Activated CD4-positive, alpha-beta T cell treated with anti-CD3 and anti-CD28 coated beads, Interleukin-2, Interleukin-4, amounts not matched to agents 100 ng/mL and 50 ng/mL, durations not matched to agents 16 hours and 8 hours (primary cell): Measurements from ENCODE around the gene MCTP2.
"Not testable (repeated sequence)": the region's sequence is repeated elsewhere in the genome, so short reads cannot be mapped to it uniquely, and the experiment has no call there.

ENCODE experiments used
- DNase-seq: peaks from one replicate; pipeline ENCODE4 v3.0.0-alpha.2; 2020; ENCODE audit warnings: low spot score

Gene MCTP2

DNA sequence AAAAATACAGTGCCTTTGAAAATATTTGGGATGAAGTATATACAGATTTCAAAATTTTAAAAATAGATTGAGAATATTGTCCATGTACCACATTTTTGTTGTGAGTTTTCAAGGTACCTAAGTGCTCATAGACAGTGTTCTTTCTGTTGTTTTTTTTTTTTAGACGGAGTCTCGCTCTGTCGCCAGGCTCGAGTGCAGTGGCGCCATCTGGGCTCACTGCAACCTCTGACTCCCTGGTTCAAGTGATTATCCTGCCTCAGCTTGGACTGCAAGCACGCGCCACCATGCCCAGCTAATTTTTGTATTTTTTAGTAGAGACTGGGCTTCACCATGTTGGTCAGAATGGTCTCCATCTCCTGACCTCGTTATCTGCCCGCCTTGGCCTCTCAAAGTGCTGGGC is 223.9 kb downstream of the MCTP2 start:
- DNase-seq: no peak

DNA sequence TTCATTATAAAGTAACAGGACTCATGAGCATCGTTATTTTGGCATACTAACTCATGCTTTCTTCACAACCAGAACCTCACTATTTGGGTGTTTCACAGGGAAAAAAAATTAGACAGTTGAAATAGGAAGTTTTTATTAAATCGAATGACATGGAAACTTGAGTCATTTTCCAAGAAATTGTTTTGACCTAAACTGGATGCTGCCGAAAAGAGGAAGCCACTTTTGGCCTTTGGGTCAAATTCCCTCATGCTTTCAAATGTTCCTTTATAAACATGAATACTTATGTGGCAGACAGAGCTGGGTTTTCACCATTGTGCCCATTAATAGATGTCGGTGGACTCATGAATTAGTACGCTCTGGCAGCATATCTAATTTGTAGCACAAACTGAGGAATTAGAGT is 224.9 kb downstream of the MCTP2 start:
- no peak for DNase-seq

DNA sequence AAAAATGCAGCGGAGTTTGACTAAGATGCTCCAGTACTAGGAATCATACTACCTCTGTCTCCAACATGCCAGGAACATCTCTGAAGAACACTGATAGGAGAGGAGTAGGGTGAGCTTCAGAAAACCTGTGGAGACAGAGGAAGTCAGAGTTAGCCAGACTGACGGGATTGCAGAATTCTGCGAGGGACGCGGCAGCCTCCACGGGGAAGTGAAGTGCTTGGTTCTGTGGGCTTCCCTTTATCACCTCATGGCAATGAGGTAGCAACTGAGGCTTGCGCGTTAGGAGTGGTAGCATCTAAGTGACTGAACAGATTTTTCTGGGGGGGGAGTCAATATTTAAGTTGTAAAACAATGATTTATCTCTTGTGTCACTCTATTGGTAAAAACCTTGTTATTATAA is 226.3 kb downstream of the MCTP2 start:
- DNase-seq: no peak

DNA sequence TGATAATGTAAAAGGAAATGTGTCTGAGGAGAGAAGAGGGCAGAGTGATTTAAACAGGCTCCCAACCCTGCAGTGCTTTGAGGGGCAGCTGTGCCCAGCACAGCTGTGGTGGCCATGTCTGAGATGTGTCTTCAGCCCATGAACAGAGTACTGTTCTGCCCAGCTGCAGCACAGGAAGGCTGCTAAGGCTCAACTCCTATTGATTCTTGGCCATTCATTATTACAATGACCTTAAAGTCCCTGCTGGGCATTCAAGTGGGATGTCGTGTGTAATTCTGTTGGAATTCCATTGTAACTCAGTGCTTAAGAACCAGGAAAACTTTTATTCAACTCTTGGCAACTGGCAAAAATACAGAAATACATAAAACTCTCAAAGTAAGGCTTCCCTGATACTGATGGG is 229.3 kb downstream of the MCTP2 start:
- no peak for DNase-seq

DNA sequence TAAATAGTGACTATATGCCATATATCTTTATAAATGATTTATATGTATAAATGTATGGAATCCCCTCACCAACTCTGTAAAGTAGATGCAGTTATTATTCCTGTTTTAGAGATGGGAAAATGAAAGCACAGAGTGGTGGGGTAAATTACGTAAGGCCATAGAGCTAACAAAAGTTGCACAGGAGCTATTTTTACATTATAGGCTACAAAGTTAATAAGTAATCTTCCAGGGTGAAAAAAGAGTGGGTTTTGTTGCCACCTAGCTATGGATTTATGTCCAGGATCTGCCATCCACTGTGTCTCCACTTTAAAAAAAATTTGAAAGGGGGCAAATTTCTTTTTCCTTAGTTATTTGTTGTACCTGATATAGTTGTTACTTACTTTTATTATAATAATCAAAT is 235.7 kb downstream of the MCTP2 start:
- no peak for DNase-seq

DNA sequence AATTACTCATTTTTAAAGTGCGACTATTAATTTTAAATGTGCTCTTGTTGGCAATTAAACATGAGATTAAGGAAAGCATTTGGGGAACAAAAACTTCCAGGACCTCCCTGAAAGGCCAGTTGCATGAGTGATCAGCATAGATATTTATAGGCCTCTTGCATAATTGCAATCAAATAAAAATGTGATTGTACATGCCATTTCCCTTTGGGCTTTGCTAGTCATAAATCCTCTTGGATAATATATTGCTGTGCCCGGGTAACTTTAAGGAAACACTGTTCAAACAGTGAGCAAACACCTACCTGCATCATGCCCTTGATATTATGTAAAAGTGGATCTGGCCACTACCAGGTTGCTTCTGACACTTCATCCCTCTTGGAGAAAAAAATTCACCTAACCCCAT is 239.1 kb downstream of the MCTP2 start:
- DNase-seq: no peak

DNA sequence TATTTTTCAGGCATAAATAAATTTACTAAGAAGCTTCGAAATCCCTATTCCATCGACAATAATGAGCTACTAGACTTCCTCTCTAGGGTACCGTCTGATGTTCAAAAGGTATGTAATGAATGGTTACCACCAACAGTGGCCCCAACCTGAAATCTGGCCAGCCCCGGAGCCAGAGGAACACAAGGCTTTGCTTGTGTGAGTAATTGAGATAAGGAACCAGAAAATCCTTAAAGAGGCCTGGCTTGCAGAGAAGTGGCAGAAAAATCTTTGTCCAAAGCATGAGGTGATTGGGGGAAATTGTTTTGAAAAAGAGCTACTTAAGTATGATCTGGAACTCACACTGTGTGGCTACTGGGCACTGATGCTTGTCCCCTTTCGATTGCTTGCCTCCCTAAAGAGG is 245.3 kb downstream of the MCTP2 start:
- no peak for DNase-seq

DNA sequence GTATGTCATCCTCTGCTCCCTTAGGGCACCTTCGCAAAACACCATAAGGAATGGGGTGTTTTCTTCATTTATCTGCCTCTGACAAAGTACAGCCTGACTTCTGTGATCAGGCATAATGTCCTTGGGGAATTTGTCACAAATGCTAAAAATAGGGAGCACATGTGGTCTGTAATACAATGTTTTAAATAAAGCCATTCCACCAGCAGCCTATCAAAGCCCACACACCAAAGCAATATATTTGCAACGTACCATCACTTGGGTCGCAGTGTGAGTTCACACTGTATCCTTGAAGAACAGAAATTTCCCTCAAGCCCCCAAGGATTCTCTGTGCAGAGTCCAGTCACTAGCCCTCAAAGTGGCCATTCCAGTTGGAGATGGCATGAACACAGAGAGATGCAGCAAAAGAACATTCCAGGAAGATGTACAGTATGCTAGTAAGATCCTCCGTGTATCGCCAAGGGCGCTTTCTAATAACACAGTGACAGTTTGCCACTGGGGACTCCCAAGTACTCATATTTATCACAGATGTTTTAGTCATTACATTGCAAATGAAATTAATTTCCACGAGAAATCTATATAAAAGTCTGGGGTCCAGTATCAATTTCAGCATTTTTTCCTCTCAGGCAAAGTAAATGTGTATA is 246.7 kb downstream of the MCTP2 start:
- no peak for DNase-seq

DNA sequence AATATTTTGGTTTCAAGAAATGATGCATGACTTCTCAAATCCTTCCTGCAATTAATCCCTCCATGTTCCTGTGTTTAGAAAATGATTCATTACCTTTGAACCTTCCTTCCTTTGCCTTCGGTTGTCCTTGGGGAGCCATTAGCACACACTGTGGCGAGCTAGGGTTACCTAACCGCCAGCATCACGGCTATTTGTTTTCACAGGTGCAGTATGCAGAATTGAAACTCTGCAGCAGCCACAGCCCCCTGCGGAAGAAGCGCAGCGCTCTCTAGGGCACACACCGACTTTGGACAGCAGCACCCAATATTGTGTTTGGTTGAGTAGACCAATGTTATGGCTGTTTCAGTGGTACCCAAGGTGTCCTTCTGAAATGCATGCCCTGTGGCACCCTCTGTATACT is 247.4 kb downstream of the MCTP2 start:
- DNase-seq: no peak

DNA sequence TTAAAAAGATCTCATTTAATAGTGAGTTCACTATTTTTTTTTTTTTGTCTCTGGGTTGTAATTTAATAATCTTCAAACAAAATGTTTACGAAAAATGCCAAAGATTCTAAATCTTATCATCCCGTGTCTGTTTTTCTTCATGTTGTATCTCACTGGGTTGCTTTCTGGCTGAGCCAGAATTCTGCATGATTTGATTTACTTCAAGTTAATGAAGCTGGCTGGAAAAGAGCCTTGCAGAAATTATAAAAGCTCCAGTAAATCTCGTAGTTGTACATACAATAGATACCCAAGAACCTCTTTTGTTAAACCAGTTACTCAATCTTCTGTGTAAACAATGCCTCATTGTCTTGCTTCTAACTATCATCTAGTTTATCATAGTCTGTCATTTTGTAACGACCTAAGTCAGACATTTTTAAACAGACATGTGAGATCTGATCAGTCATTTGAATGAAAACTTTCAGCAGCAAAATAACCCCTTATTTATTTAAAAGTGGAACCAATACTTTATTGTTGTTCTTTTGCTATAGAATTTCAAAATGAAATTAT is 249.0 kb downstream of the MCTP2 start:
- DNase-seq: no peak

DNA sequence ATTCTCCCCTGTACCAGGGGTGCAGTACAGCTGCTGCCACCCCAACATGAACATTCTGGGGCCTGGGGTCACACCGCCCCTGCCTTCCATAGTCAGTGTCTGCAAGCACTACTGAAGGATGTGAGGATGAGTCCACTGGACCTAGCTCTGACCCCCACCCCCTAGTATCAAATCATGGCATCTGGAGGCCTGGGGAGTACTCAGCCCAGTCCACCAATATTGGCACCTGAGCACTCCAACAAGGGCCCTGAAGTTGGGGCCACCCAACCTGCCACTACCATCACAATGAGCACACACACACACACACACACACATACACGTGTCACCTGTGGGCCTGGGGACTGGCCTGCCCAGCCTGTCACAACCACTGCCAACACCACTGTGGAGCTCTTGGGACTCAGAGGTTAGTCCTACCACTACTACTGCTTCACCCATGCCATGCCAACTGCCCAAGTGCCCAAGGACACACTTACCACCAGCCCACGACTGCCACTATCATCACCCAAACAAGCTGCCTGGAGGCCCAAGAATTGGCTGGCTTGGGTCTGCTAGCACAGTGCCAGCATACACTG is 253.9 kb downstream of the MCTP2 start:
- DNase-seq: no peak

DNA sequence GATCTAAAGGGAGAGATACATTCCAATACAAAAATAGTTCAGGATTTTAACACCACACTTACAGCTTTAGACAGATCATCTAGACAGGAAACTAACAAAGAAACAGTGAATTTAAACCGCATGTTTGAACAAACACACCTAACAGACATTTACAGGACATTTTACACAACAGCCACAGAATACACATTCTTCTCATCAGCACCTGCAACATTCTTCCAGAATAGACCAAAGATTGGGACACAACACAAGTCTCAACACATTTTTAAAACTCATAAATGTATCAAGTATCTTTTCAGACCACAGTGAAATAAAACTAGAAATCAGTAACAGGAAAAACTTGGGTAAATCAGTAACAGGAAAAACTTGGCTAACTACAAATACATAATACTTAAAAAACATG is 256.3 kb downstream of the MCTP2 start:
- no peak for DNase-seq

DNA sequence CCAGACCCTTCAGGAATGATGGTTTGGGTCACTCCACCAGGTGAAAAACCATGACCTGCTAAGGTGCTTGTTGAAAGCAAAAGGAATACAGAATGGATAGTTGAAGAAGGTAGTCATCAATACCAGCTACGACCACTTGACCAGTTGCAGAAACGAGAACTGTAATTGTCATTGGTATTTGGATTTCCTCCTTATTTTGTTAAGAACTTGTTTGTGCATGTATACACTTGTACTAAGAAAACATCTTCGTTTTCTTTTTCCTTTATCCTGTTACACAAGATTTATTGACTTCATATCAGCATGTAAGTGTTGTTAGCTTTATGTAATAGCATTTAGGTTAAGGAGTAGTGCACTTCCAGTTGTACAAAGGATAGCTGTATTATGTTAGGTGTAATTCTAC is 261.8 kb downstream of the MCTP2 start:
- DNase-seq: no peak

DNA sequence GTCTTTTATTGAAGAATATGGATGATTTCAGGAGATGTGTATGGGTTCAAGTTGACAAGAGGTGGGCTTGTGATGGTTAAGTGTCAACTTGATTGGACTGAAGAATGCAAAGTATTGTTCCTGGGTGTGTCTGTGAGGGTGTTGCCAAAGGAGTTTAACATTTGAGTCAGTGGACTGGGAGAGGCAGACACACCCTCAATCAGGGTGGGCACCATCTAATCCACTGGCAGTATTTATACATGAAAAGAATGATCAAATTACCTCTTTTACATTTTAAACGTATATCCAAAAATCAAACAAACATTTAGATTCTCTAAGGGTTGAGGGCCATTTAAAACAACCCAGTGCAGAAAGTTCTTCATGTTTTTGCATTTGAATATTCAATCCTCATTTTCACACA is 262.2 kb downstream of the MCTP2 start:
- DNase-seq: not testable (repeated sequence)

DNA sequence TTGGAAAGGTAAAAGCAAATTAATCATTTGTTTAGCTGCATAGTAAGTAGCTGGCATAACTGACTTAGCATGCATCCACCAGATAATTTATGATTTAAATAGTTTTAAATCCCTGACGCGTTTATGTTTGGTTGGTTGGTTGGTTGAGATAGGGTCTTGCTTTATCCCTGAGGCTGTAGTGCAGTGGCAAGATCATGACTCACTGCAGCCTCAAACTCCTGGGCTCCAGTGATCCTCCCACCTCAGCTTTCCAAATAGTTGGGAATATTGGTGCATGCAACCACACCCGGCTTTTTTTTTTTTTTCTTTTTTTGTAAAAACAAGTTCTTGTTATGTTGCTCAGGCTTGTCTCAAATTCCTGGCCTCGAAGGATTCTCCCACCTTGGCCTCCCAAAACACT is 263.4 kb downstream of the MCTP2 start:
- DNase-seq: no peak

DNA sequence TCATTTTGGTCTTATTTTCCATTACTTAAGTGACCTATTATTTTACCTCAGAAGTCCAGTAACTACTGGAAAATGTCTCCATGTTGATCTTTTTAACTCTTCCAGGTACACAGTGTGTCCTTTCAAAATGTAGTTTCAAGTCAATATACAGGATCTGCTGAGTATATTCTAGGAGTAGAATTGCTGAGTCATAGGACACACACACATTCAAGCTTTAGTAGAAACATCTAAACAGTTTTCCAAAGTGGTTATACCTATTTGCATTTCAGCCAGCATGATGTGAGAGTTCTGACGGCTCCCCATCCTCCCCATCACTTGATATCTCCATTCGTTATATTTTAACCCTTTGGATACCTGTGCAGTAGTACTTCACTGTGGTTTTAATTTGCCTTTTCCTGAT is 271.9 kb downstream of the MCTP2 start:
- no peak for DNase-seq

DNA sequence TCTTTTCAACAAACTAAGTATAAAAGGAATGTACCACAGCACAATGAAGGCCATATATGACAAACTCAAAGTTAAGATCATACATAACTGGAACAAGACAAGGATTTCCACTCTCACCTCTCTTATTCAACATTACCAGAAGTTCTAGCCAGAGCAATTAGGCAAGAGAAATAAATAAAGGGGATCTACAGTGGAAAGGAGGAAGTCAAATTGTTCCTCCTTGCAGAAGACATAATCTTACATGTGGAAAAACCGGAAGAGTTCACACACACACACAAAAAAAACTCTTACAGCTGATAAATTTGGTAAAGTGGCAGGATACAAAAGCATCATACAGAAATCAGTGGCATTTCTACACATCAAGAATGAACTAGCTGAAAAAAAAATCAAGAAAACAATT is 277.9 kb downstream of the MCTP2 start:
- no peak for DNase-seq

DNA sequence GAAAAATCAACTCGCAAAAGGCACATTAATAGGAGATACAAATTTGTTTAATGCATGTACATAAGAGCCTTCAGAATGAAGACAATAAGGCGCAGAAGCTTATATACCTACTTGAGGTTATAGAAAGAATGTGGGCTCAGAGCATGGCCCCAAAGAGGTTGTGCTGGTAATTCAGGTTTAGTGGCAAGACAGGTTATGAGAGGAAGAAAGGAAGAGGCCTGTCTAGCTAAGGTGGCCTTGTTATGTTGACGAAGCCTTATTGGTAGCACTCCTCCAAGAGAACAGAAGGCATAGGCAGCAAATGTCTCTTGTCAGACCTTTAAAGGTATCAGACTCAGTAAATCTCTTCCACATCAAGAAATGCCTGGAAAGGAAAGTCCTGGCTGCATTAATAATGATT is 290.8 kb downstream of the MCTP2 start:
- DNase-seq: no peak

DNA sequence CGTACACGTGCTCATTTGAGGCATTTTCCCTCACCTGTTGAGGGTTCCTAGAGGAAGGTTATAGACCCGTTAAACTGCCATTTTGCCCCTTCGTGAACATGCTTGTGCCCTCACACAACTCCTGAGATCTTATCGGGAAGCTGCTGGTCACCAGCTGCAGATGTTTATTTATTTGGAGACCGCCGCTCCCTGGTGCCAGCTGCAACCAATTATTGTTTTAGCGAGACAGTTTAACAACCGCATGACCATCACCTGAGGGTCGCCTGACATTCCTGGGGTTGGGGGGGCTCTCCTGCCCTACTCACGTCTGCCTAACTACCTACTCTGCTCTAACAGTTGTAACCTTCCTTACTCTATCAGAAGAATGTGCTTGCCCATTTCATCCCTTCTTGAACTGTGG is 292.5 kb downstream of the MCTP2 start:
- no peak for DNase-seq

DNA sequence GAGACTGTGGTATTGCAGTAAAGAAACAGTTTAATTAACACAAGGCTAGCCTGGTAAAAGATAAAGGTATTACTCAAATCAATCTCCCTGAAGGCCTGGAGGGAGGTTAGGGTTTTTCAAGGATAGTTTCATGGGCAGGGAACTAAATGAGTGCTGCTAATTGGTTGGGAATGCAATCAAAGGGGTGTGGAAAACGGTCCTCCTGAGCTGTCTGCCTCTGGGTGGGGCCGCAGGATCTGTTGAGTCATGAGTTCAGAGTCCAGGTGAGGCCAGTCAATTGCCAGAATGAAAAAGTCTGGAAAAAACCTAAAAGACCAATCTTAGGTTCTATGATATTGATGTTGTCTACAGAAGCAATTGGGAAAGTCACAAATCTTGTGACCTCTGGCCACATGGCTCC is 293.2 kb downstream of the MCTP2 start:
- DNase-seq: no peak

DNA sequence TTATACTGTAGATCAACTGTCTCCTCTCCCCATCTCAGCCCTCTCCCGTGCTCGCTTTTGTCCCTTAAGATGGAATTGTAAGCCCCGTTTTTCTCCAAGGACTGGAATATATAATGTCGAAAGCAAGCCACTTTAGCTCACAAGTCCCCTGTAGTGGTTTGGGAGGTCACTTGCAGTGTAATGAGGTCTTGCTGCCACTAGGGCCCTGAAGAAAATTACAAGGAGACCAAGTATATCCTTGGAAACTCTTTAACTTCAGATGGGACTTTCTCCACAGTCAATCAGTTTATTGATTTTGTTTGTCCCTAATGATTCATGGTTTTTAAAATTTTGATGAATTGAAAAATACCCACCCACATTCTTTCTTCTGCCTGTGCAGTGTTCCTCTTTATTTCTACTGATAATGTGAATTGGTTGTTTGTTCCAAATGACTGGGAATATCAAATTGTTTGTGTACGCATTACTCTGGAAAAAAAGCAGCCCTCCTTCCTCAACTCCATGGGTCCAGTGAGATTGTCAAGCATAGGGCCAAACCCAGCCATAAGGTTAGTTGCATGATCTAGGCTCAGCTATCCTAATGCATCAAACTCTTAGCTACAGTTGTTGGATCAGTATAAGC is 294.8 kb downstream of the MCTP2 start:
- no peak for DNase-seq

DNA sequence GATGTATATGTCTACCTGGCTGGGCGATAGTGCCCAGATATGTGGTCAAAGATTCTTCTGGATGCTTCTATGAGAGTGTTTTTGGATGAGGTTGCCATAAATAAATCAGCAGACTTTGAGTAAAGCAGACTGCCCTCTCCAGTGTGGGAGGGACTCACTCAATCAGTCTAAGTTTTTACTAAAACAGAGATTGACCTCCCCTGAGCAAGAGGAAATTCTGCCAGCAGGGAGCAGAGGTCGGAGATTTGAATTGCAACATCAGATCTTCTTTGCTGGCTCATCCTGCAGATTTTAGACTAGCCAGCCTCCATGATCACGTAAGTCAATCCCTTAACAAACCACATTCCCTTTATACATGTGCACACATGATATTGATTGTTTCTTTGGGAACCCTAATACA is 300.9 kb downstream of the MCTP2 start:
- no peak for DNase-seq
